ENCODE results near the gene FGF14. TPM values are rescaled to one million over a fixed set of nuclear protein-coding genes. Genes with fewer than 3 reads are reported as not detected.

FGF14 gene
- total RNA-seq, 3 donors from 2014 or later (not counting 1 experiment from before 2014, with no cell fraction given): not detected

DNA sequence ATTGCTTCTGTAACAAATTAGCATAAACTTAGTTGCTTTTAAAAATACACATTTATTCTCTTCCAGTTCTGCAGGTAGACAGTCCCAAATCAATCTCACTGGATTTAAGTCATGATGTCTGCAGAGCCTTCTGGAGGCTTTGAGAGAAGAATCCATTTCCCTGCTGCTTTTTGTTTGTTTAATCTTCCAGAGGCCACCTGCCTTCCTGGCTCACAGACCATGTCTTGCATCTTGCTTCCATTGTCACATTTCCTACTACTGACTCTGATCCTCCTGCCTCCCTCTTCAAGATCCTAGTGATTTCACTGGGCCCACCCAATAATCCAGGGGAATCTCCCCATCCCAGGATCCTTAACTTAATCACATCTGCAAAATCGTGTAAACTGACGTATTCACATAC, 476.1 kb downstream of the FGF14 start:
- intact Hi-C loops (cut with micrococcal nuclease): no loop called here
- Mint-ChIP-seq H3K4me3 (no peak overlapping the region), H3K9me3 (peaks cover 0 to 4% of the 10 kb centered on the region in 2 donors), H3K27ac (no peak overlapping the region), H3K36me3 (no peaks in the 10 kb centered on the region), H3K4me1 (no peaks in the 10 kb centered on the region), H3K27me3 (ENCODE audit: low read depth in 2 of 2) (peaks cover 0 to 9% of the 10 kb centered on the region in 2 donors)
- WGBS (ENCODE audit: insufficient coverage): 65% methylated on average over 2 of the region's 2 CpGs
- Histone ChIP-seq H3K36me3 (ENCODE audit: control insufficient read depth, insufficient read depth, low read length) (no peaks in the 10 kb centered on the region), H3K4me3 (ENCODE audit: low read length) (no peak overlapping the region), H3K27ac (ENCODE audit: low read length) (no peak overlapping the region), H3K27me3 (ENCODE audit: control insufficient read depth, insufficient read depth, low read length) (no peaks in the 10 kb centered on the region), H3K9me3 (ENCODE audit: control insufficient read depth, insufficient read depth, low read length) (no peaks in the 10 kb centered on the region), H3K4me1 (ENCODE audit: control insufficient read depth, insufficient read depth, low read length) (no peaks in the 10 kb centered on the region)
- DNase-seq: no peak
- TF ChIP-seq, protein P1, sequence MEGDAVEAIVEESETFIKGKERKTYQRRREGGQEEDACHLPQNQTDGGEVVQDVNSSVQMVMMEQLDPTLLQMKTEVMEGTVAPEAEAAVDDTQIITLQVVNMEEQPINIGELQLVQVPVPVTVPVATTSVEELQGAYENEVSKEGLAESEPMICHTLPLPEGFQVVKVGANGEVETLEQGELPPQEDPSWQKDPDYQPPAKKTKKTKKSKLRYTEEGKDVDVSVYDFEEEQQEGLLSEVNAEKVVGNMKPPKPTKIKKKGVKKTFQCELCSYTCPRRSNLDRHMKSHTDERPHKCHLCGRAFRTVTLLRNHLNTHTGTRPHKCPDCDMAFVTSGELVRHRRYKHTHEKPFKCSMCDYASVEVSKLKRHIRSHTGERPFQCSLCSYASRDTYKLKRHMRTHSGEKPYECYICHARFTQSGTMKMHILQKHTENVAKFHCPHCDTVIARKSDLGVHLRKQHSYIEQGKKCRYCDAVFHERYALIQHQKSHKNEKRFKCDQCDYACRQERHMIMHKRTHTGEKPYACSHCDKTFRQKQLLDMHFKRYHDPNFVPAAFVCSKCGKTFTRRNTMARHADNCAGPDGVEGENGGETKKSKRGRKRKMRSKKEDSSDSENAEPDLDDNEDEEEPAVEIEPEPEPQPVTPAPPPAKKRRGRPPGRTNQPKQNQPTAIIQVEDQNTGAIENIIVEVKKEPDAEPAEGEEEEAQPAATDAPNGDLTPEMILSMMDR (IDR thresholded peaks at IDR 0.05): no peak
- ATAC-seq: no peak

DNA sequence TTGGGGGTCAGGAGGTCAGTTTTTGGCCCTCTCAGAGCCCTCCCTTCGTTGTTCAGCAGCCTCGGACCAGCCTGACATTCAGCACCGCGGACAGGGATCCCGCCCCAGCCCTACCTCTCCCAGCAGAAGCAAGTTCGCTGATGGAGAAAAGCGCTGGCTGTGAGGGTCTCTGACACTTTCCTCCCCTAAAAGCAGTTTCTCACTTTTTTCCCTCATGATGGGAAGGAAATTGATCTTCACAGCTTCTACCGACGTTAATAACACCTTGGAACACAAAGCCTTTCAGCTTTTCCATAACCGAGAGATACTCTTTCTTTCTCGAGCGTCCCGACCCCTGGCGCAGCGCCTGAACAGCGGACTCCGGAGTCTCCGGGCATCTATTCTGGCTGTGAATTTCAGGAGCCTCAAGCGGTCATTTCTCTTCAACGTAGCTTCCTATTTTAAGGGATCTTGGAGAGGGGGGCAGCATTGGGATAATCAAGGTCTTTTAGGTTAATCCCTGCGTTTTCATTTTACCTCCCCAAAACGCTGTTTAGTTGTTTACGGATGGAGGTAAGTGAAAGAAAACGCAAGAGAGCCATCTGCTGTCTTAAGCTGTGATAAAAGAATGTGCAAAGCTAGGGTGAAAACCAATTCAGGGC, 482.2 kb downstream of the FGF14 start:
- no peak overlapping the region for H3K27ac Mint-ChIP-seq
- intact Hi-C loops (cut with micrococcal nuclease): no loop called here
- H3K9me3 Mint-ChIP-seq: peaks cover 0 to 4% of the 10 kb centered on the region in 2 donors
- H3K27me3 Mint-ChIP-seq (ENCODE audit: low read depth in 2 of 2): peaks cover 29 to 40% of the 10 kb centered on the region in 2 donors
- ATAC-seq: no peak
- Histone ChIP-seq H3K36me3 (ENCODE audit: control insufficient read depth, insufficient read depth, low read length) (no peaks in the 10 kb centered on the region), H3K9me3 (ENCODE audit: control insufficient read depth, insufficient read depth, low read length) (no peaks in the 10 kb centered on the region), H3K27me3 (ENCODE audit: control insufficient read depth, insufficient read depth, low read length) (peaks cover 27% of the 10 kb centered on the region), H3K27ac (ENCODE audit: low read length) (no peak overlapping the region), H3K4me1 (ENCODE audit: control insufficient read depth, insufficient read depth, low read length) (no peaks in the 10 kb centered on the region), H3K4me3 (ENCODE audit: low read length) (no peak overlapping the region)
- DNase-seq: no peak
- WGBS (ENCODE audit: insufficient coverage): 6% methylated on average over 23 of the region's 24 CpGs
- H3K36me3 Mint-ChIP-seq: no peaks in the 10 kb centered on the region
- TF ChIP-seq, protein P1 (IDR thresholded peaks at IDR 0.05): no peak
- H3K4me1 Mint-ChIP-seq: no peaks in the 10 kb centered on the region
- no peak overlapping the region for H3K4me3 Mint-ChIP-seq

DNA sequence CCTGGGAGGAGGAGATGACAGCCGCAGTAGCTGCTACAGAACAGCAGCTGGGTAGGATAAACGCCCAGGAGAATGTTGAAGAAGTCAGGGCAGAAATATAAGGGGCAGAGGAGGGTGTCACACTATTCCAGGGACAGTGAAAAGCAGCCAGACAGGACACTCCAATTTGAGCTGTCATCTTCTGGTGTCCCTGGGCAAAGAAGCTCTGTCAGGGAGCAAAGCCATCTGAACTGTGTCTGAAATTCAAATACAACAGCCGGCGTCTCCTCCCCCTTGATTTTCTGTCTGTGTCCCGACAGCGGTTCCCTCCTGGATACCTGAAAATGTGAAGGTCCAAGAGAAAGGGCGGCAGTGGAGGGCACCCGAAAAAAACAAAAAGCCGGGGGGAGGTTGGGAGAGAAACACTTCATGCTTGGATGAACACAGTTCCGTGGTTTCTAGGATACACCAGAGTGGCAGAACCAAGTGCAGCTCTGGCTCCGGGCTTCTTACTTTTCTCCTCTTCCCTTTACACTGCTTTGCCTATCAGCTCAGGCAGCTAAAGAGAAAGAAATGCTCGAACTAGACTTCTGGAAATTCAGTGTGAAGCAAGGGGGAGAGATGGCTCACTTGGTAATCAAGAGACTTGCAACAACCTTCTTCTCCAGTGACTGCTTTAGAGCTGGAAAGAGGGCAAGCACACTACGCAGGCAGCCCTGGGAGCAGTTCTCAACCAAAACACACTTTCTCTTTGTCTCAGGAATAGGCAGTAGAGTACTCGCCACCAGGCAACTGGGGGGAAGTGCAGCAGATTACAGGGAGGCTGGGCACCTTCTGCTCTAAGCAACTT, 483.8 kb downstream of the FGF14 start:
- Mint-ChIP-seq H3K27me3 (ENCODE audit: low read depth in 2 of 2) (peaks cover 29 to 46% of the 10 kb centered on the region in 2 donors), H3K9me3 (peaks cover 0 to 4% of the 10 kb centered on the region in 2 donors), H3K27ac (no peak overlapping the region), H3K4me3 (no peak overlapping the region), H3K36me3 (no peaks in the 10 kb centered on the region), H3K4me1 (no peaks in the 10 kb centered on the region)
- intact Hi-C loops (cut with micrococcal nuclease): no loop called here
- Histone ChIP-seq H3K36me3 (ENCODE audit: control insufficient read depth, insufficient read depth, low read length) (no peaks in the 10 kb centered on the region), H3K9me3 (ENCODE audit: control insufficient read depth, insufficient read depth, low read length) (no peaks in the 10 kb centered on the region), H3K4me1 (ENCODE audit: control insufficient read depth, insufficient read depth, low read length) (no peaks in the 10 kb centered on the region), H3K27me3 (ENCODE audit: control insufficient read depth, insufficient read depth, low read length) (peaks cover 27% of the 10 kb centered on the region), H3K27ac (ENCODE audit: low read length) (no peak overlapping the region), H3K4me3 (ENCODE audit: low read length) (no peak overlapping the region)
- DNase-seq: no peak
- 17% methylated on average over 14 of the region's 14 CpGs for WGBS (ENCODE audit: insufficient coverage)
- no peak for ATAC-seq
- TF ChIP-seq, protein P1 (IDR thresholded peaks at IDR 0.05): no peak

All from natural killer cell (primary cell).